GM19438 (cell line): ENCODE measurements around the gene CCDC14.
"Not testable (repeated sequence)": the region's sequence is repeated elsewhere in the genome, so short reads cannot be mapped to it uniquely, and the experiment has no call there.

Source experiments
- ATAC-seq: cut with Tn5 transposase; IDR thresholded peaks from one replicate; pipeline ENCODE4 v1.9.1; 2021; ENCODE audit warnings: low read depth; ENCODE audit not compliant: unreplicated experiment

Gene CCDC14

GRCh38 chr3:123966799-123967198 lies 5.8 kb upstream of the CCDC14 start:
- ATAC-seq, result not testable (repeated sequence)

- ATAC-seq, result not testable (repeated sequence)
Measured at GRCh38 chr3:123964793-123965192, 3.8 kb upstream of the CCDC14 start.

GRCh38 chr3:123961508-123961856 lies 453 bp upstream of the CCDC14 start:
- ATAC-seq, result no peak

GRCh38 chr3:123953735-123954134 lies 7.3 kb downstream of the CCDC14 start:
- ATAC-seq, result peak; percentile 76

GRCh38 chr3:123952844-123953520 lies 8.0 kb downstream of the CCDC14 start:
- no peak for ATAC-seq

GRCh38 chr3:123951522-123952447 lies 9.2 kb downstream of the CCDC14 start:
- ATAC-seq, result no peak

GRCh38 chr3:123949641-123950040 lies 11.4 kb downstream of the CCDC14 start:
- no peak for ATAC-seq

GRCh38 chr3:123948449-123948848 lies 12.6 kb downstream of the CCDC14 start:
- no peak for ATAC-seq

GRCh38 chr3:123947482-123947881 lies 13.5 kb downstream of the CCDC14 start:
- ATAC-seq, result no peak

GRCh38 chr3:123941542-123941941 lies 19.5 kb downstream of the CCDC14 start:
- ATAC-seq, result no peak

GRCh38 chr3:123941121-123941520 lies 19.9 kb downstream of the CCDC14 start:
- ATAC-seq, result no peak

- ATAC-seq, result no peak
Measured at GRCh38 chr3:123939706-123940105, 21.3 kb downstream of the CCDC14 start.

- ATAC-seq, result no peak
Measured at GRCh38 chr3:123936400-123936799, 24.6 kb downstream of the CCDC14 start.

GRCh38 chr3:123935830-123936229 lies 25.2 kb downstream of the CCDC14 start:
- ATAC-seq, result no peak

GRCh38 chr3:123934250-123934649 lies 26.8 kb downstream of the CCDC14 start:
- no peak for ATAC-seq

GRCh38 chr3:123930445-123930844 lies 30.6 kb downstream of the CCDC14 start:
- no peak for ATAC-seq

- ATAC-seq, result no peak
Measured at GRCh38 chr3:123929325-123929724, 31.7 kb downstream of the CCDC14 start.

GRCh38 chr3:123926396-123926795 lies 34.6 kb downstream of the CCDC14 start:
- no peak for ATAC-seq

GRCh38 chr3:123920868-123921267 lies 40.2 kb downstream of the CCDC14 start:
- no peak for ATAC-seq

GRCh38 chr3:123920383-123920782 lies 40.6 kb downstream of the CCDC14 start:
- no peak for ATAC-seq

- no peak for ATAC-seq
Measured at GRCh38 chr3:123919353-123919752, 41.7 kb downstream of the CCDC14 start.

- no peak for ATAC-seq
Measured at GRCh38 chr3:123914829-123915228, 46.2 kb downstream of the CCDC14 start.
